Fibroblast of lung (primary cell): ENCODE measurements around the gene CACNA2D3. TPM values are rescaled to one million over a fixed set of nuclear protein-coding genes. Genes with fewer than 3 reads are reported as not detected.

ENCODE experiments used
- DNase-seq, 2 donors: peaks; one replicate each; pipeline versions ENCODE4 v3.0.0 to v3.0.0-alpha.2; 2010; ENCODE audit warnings: low read depth in 2 of 2
- H2AFZ ChIP-seq: 2 replicates; pipeline ENCODE4 v1.5.1; 2012; ENCODE audit warnings: low read length, control low read depth, inconsistent platforms
- H3K27ac ChIP-seq: 2 replicates; pipeline ENCODE4 v1.5.1; 2011; ENCODE audit warnings: low read length, control low read depth; ENCODE audit not compliant: insufficient read depth
- H3K27me3 ChIP-seq: 2 replicates; pipeline ENCODE4 v1.5.1; 2011; ENCODE audit warnings: mild to moderate bottlenecking, low read length; ENCODE audit not compliant: control insufficient read depth, insufficient read depth
- H3K36me3 ChIP-seq: 2 replicates; pipeline ENCODE4 v1.5.1; 2011; ENCODE audit warnings: low read length; ENCODE audit not compliant: control insufficient read depth, insufficient read depth
- H3K4me1 ChIP-seq: 2 replicates; pipeline ENCODE4 v1.5.1; 2011; ENCODE audit warnings: low read length; ENCODE audit not compliant: control insufficient read depth, insufficient read depth; ENCODE audit errors: extremely low read depth
- H3K4me2 ChIP-seq: 2 replicates; pipeline ENCODE4 v1.5.1; 2011; ENCODE audit warnings: low read length, control low read depth; ENCODE audit not compliant: insufficient read depth; ENCODE audit errors: extremely low read depth
- H3K4me3 ChIP-seq, 4 experiments: fragments of 200-600 bp in 1 of 4; sonication (generic) in 1 of 4; replicated peaks in 1 of 4; 2 replicates each; pipeline ENCODE4 v1.5.1; 2011 to 2016; ENCODE audit warnings: low read length in 4 of 4, low read depth in 3 of 4, mild to moderate bottlenecking in 3 of 4, control low read depth in 2 of 4, inconsistent platforms in 1 of 4, mixed read lengths in 1 of 4; ENCODE audit not compliant: insufficient read depth in 1 of 4; ENCODE audit errors: control extremely low read depth in 1 of 4
- H3K79me2 ChIP-seq: 2 replicates; pipeline ENCODE4 v1.5.1; 2012; ENCODE audit warnings: mild to moderate bottlenecking, low read length, inconsistent platforms; ENCODE audit not compliant: control insufficient read depth, insufficient read depth
- H3K9ac ChIP-seq: 2 replicates; pipeline ENCODE4 v1.5.1; 2011; ENCODE audit warnings: mild to moderate bottlenecking, low read length, control low read depth; ENCODE audit not compliant: insufficient read depth
- H3K9me3 ChIP-seq: 2 replicates; pipeline ENCODE4 v1.5.1; 2012; ENCODE audit warnings: low read depth, low read length; ENCODE audit not compliant: control insufficient read depth, insufficient read depth
- H4K20me1 ChIP-seq: 2 replicates; pipeline ENCODE4 v1.5.1; 2011; ENCODE audit warnings: low read length; ENCODE audit not compliant: control insufficient read depth, insufficient read depth; ENCODE audit errors: extremely low read depth
- CTCF ChIP-seq, 2 donors: IDR thresholded peaks in 1 of 2; conservative IDR thresholded peaks in 1 of 2; 1 replicate in 1 of 2; 2 replicates in 1 of 2; pipeline ENCODE4 v1.5.1; 2011 to 2012; ENCODE audit warnings: low read length in 2 of 2, control low read depth in 1 of 2, inconsistent platforms in 1 of 2, low read depth in 1 of 2, mild to moderate bottlenecking in 1 of 2
- EZH2 ChIP-seq: IDR thresholded peaks from 2 replicates; pipeline ENCODE4 v1.5.1; 2012; ENCODE audit warnings: low read length, control low read depth, mild to moderate bottlenecking; ENCODE audit errors: missing control alignments
- polyA plus RNA-seq, 2 donors: library from polyadenylated mRNA; depleted of rRNA in 1 of 2; stranded (reverse) in 1 of 2; unstranded in 1 of 2; fragments of >200 nt; gene quantifications; 2 replicates each; pipeline ENCODE4 v1.2.1, GENCODE V29; 2011 to 2012; ENCODE audit warnings: missing spikeins in 1 of 2
- total RNA-seq: library from RNA; depleted of rRNA; stranded (reverse); fragments of >200 nt; gene quantifications from 2 replicates; pipeline ENCODE4 v1.2.1, GENCODE V29; 2014

Gene CACNA2D3
- total and polyA plus RNA-seq, 2 donors (not counting 1 experiment from before 2014, with no cell fraction given), result 1.8 to 11.5 TPM

GRCh38 chr3:54801977-54802376, 679.6 kb downstream of the CACNA2D3 start:
- DNase-seq, result no peak
- no peak overlapping the region for H3K4me3 ChIP-seq
- no peaks in the 10 kb centered on the region for H3K27me3 ChIP-seq
- no peaks in the 10 kb centered on the region for H3K79me2 ChIP-seq
- H3K4me2 ChIP-seq, result no peak overlapping the region
- H4K20me1 ChIP-seq, result no peaks in the 10 kb centered on the region
- no peaks in the 10 kb centered on the region for H3K9me3 ChIP-seq
- no peaks in the 10 kb centered on the region for H3K36me3 ChIP-seq
- no peak overlapping the region for H3K9ac ChIP-seq
- no peak for TF ChIP-seq CTCF (conservative IDR thresholded peaks at IDR 0.05 in 1 of 2, IDR thresholded peaks at IDR 0.05 in 1 of 2; ENCODE audit: low read depth in 1 of 2, low read length in 2 of 2)
- TF ChIP-seq EZH2, result no peak
- no peaks in the 10 kb centered on the region for H3K4me1 ChIP-seq
- H2AFZ ChIP-seq, result no peak overlapping the region
- H3K27ac ChIP-seq, result no peak overlapping the region

GRCh38 chr3:54810401-54810800, 688.0 kb downstream of the CACNA2D3 start:
- H3K79me2 ChIP-seq, result no peaks in the 10 kb centered on the region
- DNase-seq, result no peak
- H3K27me3 ChIP-seq, result no peaks in the 10 kb centered on the region
- no peaks in the 10 kb centered on the region for H3K9me3 ChIP-seq
- no peaks in the 10 kb centered on the region for H4K20me1 ChIP-seq
- H3K9ac ChIP-seq, result no peak overlapping the region
- no peak for TF ChIP-seq CTCF (conservative IDR thresholded peaks at IDR 0.05 in 1 of 2, IDR thresholded peaks at IDR 0.05 in 1 of 2; ENCODE audit: low read depth in 1 of 2, low read length in 2 of 2)
- no peak for TF ChIP-seq EZH2
- H2AFZ ChIP-seq, result no peak overlapping the region
- no peak overlapping the region for H3K4me3 ChIP-seq
- H3K4me1 ChIP-seq, result no peaks in the 10 kb centered on the region
- H3K27ac ChIP-seq, result no peak overlapping the region
- no peaks in the 10 kb centered on the region for H3K36me3 ChIP-seq
- H3K4me2 ChIP-seq, result no peak overlapping the region

- H3K9me3 ChIP-seq, result no peaks in the 10 kb centered on the region
- no peak for DNase-seq
- H3K27me3 ChIP-seq, result no peaks in the 10 kb centered on the region
- H3K4me2 ChIP-seq, result no peak overlapping the region
- TF ChIP-seq EZH2, result no peak
- no peak for TF ChIP-seq CTCF (conservative IDR thresholded peaks at IDR 0.05 in 1 of 2, IDR thresholded peaks at IDR 0.05 in 1 of 2; ENCODE audit: low read depth in 1 of 2, low read length in 2 of 2)
- H3K4me1 ChIP-seq, result no peaks in the 10 kb centered on the region
- H3K4me3 ChIP-seq, result no peak overlapping the region
- no peaks in the 10 kb centered on the region for H3K79me2 ChIP-seq
- no peak overlapping the region for H3K27ac ChIP-seq
- no peaks in the 10 kb centered on the region for H3K36me3 ChIP-seq
- no peak overlapping the region for H2AFZ ChIP-seq
- no peak overlapping the region for H3K9ac ChIP-seq
- no peaks in the 10 kb centered on the region for H4K20me1 ChIP-seq
Observed at GRCh38 chr3:54814224-54814623, 691.9 kb downstream of the CACNA2D3 start.
